GDM1 (cell line): ENCODE measurements around the gene ZNF296.

Experiments used
- DNase-seq: peaks from one replicate; lab custom pipeline; 2025; lab: John Stamatoyannopoulos, UW

The ZNF296 gene

DNA sequence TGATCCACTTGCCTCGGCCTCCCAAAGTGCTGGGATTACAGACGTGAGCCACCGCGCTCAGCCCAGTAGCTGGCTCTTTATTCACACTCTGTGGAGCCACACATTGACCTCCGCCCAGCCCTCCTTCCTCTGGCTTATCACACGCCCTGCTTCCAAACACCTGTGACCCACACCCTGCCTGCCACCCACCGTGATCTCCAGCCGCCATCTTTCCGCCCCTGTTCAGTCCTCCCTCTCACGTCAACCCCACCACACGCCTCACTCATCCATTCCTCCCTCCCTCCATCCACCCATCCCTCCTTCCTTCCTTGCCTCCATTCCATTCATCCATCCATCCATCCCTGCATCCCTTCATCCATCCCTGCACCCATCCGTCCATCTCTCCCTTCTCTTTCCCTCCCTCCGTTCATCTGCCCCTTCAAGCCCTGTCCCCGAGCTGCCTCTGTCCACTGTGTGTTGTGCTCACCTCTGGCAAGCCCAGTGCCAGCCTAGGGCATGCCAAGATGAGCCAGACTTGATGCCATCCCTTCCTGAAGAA, 17.6 kb downstream of the ZNF296 start:
- DNase-seq: no peak

DNA sequence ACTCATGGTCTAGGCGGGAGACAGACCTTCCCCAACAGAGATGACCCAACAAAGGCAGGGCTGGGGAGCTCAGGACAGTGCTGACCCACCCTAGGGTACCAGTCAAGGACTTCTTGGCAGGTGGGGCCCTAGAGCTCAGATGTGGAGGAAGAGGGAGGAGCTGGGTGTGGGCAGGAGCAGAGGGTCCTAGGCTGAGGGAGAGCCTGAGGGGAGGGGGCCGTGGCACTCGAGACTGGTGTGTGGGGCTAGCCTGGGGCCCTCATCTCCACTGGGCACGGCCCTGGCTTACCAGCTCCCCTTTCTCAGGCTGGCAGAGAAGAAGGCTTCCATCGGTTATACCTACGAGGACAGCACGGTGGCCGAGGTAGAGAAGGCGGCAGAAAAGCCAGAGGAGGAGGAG, 18.8 kb downstream of the ZNF296 start:
- DNase-seq: no peak

GRCh38 chr19:45056831-45057230, 19.4 kb downstream of the ZNF296 start:
- DNase-seq: no peak

DNA sequence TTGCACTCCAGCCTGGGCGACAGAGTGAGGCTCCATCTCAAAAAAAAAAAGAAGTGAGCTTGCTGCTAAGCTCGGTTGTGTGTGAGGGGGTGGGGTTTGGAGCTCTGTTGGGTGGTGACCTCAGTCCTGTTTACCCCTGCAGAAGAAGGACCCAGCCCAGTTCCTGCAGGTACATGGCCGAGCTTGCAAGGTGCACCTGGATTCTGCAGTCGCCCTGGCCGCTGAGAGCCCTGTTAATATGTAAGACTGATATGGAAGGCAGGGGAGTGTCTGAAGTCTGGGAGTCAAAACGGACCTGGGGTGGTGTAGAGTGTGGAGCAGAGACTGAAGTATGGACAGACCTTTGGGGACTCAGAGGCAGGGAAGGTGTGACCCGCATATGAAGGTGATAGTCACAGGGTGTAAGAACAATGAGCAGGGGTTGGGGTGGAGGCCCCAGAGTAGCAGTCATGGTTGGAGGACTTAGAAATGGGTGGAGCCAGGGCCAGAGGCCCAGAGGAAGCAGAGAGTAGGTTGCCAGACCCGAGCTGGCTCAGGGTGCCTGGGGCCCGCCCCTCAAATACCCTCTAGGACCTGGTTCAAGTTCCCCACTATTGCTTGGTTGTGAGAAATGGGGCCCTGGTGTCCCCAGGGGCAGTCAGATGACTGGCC, 24.2 kb downstream of the ZNF296 start:
- DNase-seq: no peak

- DNase-seq: no peak
Measured at GRCh38 chr19:45050036-45050435, 26.2 kb downstream of the ZNF296 start.

GRCh38 chr19:45049073-45049736, 27.1 kb downstream of the ZNF296 start:
- DNase-seq: no peak

DNA sequence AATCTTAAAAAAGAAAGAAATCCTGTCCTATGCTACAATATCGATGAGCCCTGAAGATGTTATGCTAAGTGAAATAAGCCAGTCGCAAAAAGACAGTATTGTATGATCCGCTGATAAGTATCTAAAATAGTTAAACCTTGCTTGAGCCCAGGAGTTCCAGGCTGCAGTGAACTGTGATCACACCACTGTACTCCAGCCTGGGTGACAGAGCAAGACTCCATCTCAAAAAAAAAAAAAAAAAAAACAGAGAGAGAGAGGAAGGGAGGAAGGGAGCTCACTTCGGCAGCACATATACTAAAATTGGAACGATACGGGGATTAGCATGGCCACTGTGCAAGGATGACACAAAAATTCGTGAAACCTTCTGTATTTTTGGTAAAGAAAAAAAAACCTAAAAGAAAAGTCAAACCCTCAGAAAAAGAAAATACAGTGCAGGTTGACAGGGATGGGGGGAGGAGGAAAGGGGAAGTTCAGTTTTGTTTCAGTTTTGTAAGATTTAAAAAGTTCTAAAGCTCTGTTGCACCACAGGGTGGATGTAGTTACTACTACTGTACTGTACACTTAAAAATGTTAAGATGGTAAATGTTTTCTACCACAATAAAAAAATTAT, 29.0 kb downstream of the ZNF296 start:
- no peak for DNase-seq

- DNase-seq: no peak
Measured at GRCh38 chr19:45046355-45046754, 29.9 kb downstream of the ZNF296 start.

DNA sequence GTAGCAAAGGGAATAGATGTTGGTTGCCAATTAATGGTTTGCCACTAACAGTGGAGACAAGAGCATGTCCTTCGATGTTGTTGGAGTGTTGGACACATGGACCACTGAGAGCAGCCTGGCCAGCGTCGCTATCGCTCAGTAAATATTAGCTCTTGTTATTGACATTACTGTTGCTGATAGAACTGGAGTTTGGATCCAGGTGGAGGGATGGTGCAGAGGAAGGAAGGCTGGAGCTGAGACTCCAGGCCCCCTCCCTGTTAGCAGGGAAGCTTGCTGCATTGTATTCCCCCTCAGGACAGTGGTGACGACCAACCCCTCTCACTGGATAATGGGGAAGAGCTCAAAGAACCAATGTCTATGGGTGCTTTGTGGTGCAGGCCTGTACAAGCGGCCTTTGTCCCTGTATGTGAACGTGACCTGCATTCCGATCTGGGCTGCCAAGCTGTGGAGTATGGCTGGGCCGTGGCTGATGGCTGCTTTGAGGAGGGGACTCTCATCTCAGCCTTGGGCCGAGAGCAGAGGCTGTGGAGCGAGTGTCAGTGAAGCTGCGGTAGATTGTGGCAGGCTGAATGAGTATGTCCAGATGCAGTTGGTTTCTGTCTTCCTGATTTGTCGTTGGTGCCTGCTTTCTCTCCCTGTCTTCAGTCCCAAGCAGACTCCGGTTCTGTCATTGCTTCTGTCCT, 30.5 kb downstream of the ZNF296 start:
- DNase-seq: no peak

GRCh38 chr19:45041125-45041524, 35.2 kb downstream of the ZNF296 start:
- DNase-seq: no peak

DNA sequence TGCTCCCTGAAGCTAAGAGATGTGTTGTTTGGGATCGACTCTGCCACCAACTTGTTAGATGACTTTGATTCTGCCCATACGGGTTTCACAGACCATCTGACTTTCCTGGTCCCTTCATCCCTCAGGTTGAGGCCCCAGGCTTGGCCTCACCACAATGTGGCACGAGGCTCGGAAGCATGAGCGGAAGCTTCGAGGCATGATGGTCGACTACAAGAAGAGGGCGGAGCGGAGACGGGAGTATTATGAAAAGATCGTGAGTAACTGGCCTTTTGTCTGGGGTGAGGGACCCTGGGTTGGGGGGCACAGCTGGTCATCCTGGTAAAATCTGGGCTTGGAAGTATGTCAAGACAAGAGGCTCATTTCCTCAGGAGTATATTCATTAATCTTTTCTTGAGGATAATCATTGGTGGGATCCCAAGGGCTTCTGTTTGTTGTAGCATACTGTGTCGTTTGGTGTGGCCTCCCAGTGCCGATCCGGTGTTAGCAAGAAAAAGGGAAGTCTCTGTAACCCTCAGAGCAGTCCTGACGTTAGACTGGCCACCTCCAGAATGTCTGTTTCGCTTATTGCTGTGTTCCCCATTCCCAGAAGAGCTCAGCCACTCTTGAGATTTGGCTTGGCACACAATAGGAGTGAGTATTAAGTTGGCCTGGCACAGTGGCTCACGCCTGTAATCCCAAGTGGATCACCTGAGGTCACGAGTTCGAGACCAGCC, 36.1 kb downstream of the ZNF296 start:
- DNase-seq: no peak

DNA sequence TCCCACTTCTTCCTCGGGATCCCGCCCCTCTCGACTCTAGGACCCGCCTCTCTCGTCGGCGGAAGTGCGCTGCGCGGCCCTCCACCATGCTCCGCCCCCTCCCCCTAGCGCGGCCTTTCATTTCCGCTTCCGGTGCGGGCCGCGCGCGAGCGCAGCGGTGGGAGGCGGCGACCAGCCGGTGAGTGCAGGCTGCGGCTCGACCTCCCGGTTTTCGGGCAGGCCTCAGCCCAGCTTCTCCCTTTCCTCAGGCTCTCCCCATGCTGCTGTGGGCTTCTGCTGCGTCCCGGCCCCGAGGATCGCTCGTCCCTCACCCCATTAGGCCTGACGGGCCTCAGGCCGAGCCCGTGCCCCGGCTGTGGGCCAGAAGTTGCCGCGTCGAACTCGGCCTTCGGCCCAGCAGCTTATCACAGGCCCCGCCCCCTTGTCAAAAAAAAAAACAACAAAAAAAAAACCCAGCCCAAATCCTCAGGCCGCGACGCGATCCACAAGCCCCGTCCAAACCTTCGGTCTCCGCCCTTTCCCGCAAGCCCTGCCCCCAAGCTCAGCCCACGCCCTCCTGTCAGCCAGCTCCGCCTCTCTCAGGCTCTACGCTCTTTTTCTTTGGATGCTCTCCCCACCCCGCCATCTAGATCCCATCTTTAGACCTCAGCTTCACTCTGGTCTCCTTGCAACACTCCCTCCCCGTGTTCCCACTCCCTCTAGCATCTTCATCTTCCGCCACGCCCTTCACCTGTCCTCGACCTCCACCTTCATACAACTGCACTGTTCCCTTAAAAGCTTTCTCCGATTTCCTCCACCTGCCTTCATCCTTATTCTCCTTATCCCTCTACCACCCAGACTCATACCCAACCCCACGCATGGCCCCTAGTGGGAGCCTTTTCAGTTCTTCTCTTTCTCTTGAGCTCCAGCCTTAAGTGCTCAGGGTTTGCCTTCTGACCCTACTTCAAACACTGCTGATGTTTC, 37.1 kb downstream of the ZNF296 start, which contains the start of gene CLASRP:
Gene CLASRP (plus strand): TSS at position 115 of the 963 bp plus-strand sequence. CDS start 1,168 bp downstream, outside the sequence.
- DNase-seq: peak; percentile 84

DNA sequence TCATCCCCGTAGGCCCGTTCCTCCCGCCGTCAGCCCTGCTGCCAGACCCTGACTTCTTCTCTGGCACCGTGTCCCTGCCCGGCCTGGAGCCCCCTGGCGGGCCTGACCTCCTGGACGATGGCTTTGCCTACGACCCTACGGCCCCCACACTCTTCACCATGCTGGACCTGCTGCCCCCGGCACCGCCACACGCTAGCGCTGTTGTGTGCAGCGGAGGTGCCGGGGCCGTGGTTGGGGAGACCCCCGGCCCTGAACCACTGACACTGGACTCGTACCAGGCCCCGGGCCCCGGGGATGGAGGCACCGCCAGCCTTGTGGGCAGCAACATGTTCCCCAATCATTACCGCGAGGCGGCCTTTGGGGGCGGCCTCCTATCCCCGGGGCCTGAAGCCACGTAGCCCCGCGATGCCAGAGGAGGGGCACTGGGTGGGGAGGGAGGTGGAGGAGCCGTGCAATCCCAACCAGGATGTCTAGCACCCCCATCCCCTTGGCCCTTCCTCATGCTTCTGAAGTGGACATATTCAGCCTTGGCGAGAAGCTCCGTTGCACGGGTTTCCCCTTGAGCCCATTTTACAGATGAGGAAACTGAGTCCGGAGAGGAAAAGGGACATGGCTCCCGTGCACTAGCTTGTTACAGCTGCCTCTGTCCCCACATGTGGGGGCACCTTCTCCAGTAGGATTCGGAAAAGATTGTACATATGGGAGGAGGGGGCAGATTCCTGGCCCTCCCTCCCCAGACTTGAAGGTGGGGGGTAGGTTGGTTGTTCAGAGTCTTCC, 38.7 kb downstream of the ZNF296 start:
- DNase-seq: no peak

DNA sequence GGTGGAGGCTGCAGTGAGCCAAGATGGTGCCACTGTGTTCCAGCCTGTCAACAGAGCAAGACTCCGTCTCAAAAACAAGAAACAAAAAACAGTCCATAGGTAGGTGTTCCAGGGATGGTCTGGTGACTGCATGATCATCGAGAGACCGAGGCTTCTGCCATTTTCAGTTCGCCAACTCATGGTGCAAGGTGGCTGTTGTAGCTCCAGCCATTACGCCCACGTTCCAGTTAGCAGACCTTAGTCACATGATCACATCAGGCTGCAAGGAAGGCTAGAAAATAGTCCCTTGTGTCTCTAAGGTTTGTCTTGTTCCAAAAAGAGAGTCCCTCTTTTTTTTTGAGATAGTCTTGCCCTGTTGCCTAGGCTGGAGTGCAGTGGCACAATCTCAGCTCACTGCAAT, 40.5 kb downstream of the ZNF296 start:
- DNase-seq: no peak

- DNase-seq: no peak
Measured at GRCh38 chr19:45032421-45032820, 43.9 kb downstream of the ZNF296 start.

DNA sequence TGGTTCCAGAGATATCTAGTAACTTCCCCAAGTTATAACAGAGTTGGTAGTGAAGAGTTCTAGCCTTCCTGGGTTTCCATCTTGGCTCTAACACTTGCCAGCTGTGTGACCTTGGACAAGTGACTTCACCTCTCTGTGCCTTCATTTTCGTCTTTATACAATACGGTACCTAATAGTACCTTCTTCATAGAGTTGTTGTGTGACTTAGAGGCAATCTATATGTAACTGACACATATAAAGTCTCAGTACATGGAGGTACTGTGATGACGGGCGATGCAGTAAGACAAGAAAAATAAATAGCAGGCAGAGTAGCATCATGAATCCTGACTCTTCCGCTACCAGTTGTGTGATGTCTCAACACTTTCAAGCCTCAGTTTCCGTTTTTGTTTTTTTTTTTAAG, 45.5 kb downstream of the ZNF296 start:
- DNase-seq: no peak

GRCh38 chr19:45027371-45027770, 48.9 kb downstream of the ZNF296 start:
- no peak for DNase-seq

GRCh38 chr19:45025264-45025663, 51.0 kb downstream of the ZNF296 start:
- DNase-seq: no peak

DNA sequence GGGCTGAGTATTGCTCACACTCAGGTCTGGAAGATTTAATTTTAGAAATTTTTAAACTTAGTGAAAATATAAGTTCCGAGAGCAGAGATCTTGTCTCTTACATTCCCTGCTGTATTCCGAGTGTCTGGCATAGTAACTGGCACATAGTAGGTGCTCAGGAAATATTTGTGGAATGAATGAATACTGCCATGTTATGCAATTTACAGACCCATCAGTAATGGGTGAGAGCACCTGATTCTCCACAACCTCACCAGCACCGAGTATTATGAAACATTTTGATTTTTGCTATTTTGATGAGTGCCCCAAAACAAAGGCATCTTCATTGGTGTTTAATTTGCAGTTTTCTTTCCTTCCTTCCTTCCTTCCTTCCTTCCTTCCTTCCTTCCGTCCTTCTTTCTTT, 53.2 kb downstream of the ZNF296 start:
- DNase-seq: no peak

DNA sequence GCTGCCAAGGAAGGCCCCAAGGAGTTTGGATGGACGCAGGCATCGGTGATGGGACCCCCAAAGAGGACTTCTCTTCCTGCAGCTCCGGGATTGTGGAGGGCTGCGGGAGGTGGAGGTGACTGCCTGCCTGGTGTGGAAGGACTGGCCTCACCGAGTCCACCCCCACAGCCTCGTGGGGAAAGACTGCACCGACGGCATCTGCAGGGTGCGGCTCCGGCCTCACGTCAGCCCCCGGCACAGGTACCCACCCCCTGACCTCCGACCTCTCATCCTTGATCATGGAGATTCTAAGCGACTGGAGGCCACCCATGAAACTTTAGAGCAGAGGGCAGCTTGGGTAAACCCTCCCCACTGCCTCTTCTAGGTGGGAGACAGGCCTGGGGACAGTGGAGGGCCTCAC, 54.3 kb downstream of the ZNF296 start:
- DNase-seq: no peak
